ENCODE measurements around the gene KCNIP3. TPM values are rescaled to one million over a fixed set of nuclear protein-coding genes. Genes with fewer than 3 reads are reported as not detected.

Gene KCNIP3
- total and polyA plus RNA-seq, 9 of the 15 experiments (the other 6 are each of a cell fraction or from before 2014, with no cell fraction given) = 0.04 TPM; not detected in 8

DNA sequence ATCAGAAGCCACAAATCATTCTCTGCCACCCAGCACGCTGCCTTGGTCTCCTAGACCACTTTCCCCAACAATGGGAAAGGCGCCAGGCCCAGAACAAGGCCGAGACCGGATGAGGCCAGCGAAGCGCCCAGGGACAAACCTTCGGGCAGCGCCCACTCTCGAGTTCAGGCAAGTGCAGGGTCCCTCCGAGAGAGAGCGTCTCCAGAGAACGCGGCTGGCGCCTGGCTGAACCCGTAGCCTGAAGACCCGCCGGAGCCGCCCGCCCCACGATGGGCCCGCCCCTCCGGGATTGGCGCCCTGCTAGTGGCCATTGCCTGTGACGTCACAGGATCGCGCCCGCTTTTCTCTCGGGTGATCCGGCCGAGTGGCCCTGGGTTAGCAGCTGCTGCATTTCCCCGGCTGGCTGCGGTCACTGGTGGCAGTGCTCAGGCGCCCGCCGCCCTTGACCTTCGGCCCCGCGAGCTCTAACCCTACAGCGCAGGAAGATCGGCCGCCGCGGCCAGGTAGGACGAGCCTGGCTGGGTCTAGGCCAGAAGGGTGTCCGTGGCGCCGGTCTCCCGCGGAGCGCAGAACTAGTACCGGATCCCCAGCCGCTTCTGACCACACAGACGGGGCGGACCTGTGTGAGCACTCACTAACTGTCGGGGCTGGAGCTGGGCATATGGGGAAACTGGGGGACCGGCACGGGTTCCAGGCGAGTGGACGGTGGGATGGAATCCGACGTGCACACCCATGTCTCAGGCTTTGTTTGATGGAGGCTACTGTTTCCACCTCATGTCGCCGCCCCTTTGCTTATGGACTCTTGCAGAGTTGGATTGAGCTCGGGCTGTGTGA lies 105.4 kb downstream of the KCNIP3 start, which contains the start of gene FAHD2A (continued):
- TF ChIP-seq NRF1 (conservative IDR thresholded peaks at IDR 0.05 in 1 of 2, IDR thresholded peaks at IDR 0.05 in 1 of 2) (peak in 1 of 2 experiments; percentile 15; a peak in 1 of 4 replicates), ZBTB7A (IDR thresholded peaks at IDR 0.05; ENCODE audit: borderline replicate concordance, control insufficient read depth, low read depth, low read length) (peak; percentile 51; the same call in 1 of the 2 replicates), BRD9 (IDR thresholded peaks at IDR 0.05; ENCODE audit: low read depth, partially characterized antibody) (peak; percentile 43), CTBP1 (IDR thresholded peaks at IDR 0.05; ENCODE audit: borderline replicate concordance) (peak; percentile 36; the same call in 1 of the 2 replicates), ZFX (CRISPR knock-in tag; IDR thresholded peaks at IDR 0.05) (peak; percentile 88), HDAC1 (IDR thresholded peaks at IDR 0.05) (peak in 1 of 2 experiments; percentile 88; a peak in 2 of 4 replicates), RBM14 (IDR thresholded peaks at IDR 0.05; ENCODE audit: borderline replicate concordance, insufficient read depth, low read depth, low read length) (no peak), HNRNPLL (IDR thresholded peaks at IDR 0.05; ENCODE audit: low read depth, low read length, poor library complexity, severe bottlenecking) (no peak)
- TF ChIP-seq, protein P1, sequence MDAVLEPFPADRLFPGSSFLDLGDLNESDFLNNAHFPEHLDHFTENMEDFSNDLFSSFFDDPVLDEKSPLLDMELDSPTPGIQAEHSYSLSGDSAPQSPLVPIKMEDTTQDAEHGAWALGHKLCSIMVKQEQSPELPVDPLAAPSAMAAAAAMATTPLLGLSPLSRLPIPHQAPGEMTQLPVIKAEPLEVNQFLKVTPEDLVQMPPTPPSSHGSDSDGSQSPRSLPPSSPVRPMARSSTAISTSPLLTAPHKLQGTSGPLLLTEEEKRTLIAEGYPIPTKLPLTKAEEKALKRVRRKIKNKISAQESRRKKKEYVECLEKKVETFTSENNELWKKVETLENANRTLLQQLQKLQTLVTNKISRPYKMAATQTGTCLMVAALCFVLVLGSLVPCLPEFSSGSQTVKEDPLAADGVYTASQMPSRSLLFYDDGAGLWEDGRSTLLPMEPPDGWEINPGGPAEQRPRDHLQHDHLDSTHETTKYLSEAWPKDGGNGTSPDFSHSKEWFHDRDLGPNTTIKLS (IDR thresholded peaks at IDR 0.05; ENCODE audit: borderline replicate concordance, low read depth) = no peak
- TF ChIP-seq, protein P2, sequence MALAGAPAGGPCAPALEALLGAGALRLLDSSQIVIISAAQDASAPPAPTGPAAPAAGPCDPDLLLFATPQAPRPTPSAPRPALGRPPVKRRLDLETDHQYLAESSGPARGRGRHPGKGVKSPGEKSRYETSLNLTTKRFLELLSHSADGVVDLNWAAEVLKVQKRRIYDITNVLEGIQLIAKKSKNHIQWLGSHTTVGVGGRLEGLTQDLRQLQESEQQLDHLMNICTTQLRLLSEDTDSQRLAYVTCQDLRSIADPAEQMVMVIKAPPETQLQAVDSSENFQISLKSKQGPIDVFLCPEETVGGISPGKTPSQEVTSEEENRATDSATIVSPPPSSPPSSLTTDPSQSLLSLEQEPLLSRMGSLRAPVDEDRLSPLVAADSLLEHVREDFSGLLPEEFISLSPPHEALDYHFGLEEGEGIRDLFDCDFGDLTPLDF (CRISPR knock-in tag; IDR thresholded peaks at IDR 0.05) = peak; percentile 55; the same call in 1 of the 2 replicates
- TF ChIP-seq, protein P3, sequence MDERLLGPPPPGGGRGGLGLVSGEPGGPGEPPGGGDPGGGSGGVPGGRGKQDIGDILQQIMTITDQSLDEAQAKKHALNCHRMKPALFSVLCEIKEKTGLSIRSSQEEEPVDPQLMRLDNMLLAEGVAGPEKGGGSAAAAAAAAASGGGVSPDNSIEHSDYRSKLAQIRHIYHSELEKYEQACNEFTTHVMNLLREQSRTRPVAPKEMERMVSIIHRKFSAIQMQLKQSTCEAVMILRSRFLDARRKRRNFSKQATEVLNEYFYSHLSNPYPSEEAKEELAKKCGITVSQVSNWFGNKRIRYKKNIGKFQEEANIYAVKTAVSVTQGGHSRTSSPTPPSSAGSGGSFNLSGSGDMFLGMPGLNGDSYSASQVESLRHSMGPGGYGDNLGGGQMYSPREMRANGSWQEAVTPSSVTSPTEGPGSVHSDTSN (CRISPR knock-in tag; IDR thresholded peaks at IDR 0.05; ENCODE audit: low read depth) = no peak
- TF ChIP-seq, protein P3 (tag; conservative IDR thresholded peaks at IDR 0.05; ENCODE audit: low read depth) = peak; percentile 79
- TF ChIP-seq, protein P4, sequence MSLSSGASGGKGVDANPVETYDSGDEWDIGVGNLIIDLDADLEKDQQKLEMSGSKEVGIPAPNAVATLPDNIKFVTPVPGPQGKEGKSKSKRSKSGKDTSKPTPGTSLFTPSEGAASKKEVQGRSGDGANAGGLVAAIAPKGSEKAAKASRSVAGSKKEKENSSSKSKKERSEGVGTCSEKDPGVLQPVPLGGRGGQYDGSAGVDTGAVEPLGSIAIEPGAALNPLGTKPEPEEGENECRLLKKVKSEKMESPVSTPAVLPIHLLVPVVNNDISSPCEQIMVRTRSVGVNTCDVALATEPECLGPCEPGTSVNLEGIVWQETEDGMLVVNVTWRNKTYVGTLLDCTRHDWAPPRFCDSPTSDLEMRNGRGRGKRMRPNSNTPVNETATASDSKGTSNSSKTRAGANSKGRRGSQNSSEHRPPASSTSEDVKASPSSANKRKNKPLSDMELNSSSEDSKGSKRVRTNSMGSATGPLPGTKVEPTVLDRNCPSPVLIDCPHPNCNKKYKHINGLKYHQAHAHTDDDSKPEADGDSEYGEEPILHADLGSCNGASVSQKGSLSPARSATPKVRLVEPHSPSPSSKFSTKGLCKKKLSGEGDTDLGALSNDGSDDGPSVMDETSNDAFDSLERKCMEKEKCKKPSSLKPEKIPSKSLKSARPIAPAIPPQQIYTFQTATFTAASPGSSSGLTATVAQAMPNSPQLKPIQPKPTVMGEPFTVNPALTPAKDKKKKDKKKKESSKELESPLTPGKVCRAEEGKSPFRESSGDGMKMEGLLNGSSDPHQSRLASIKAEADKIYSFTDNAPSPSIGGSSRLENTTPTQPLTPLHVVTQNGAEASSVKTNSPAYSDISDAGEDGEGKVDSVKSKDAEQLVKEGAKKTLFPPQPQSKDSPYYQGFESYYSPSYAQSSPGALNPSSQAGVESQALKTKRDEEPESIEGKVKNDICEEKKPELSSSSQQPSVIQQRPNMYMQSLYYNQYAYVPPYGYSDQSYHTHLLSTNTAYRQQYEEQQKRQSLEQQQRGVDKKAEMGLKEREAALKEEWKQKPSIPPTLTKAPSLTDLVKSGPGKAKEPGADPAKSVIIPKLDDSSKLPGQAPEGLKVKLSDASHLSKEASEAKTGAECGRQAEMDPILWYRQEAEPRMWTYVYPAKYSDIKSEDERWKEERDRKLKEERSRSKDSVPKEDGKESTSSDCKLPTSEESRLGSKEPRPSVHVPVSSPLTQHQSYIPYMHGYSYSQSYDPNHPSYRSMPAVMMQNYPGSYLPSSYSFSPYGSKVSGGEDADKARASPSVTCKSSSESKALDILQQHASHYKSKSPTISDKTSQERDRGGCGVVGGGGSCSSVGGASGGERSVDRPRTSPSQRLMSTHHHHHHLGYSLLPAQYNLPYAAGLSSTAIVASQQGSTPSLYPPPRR (CRISPR knock-in tag; IDR thresholded peaks at IDR 0.05; ENCODE audit: borderline replicate concordance) = no peak
- TF ChIP-seq, protein P5, sequence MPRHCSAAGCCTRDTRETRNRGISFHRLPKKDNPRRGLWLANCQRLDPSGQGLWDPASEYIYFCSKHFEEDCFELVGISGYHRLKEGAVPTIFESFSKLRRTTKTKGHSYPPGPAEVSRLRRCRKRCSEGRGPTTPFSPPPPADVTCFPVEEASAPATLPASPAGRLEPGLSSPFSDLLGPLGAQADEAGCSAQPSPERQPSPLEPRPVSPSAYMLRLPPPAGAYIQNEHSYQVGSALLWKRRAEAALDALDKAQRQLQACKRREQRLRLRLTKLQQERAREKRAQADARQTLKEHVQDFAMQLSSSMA (CRISPR knock-in tag; IDR thresholded peaks at IDR 0.05) = peak; percentile 57; the same call in 1 of the 2 replicates

Data from K562 (cell line).